DMS114 treated with DMSO at 0.1 percent for 48 hours (cell line): ENCODE measurements around the gene RESF1.
"Not testable (repeated sequence)": the region's sequence is repeated elsewhere in the genome, so short reads cannot be mapped to it uniquely, and the experiment has no call there.

Experiments
- DNase-seq: peaks from one replicate; lab custom pipeline; 2025; ENCODE audit not compliant: unreplicated experiment; lab: John Stamatoyannopoulos, UW

The RESF1 gene, protein sequence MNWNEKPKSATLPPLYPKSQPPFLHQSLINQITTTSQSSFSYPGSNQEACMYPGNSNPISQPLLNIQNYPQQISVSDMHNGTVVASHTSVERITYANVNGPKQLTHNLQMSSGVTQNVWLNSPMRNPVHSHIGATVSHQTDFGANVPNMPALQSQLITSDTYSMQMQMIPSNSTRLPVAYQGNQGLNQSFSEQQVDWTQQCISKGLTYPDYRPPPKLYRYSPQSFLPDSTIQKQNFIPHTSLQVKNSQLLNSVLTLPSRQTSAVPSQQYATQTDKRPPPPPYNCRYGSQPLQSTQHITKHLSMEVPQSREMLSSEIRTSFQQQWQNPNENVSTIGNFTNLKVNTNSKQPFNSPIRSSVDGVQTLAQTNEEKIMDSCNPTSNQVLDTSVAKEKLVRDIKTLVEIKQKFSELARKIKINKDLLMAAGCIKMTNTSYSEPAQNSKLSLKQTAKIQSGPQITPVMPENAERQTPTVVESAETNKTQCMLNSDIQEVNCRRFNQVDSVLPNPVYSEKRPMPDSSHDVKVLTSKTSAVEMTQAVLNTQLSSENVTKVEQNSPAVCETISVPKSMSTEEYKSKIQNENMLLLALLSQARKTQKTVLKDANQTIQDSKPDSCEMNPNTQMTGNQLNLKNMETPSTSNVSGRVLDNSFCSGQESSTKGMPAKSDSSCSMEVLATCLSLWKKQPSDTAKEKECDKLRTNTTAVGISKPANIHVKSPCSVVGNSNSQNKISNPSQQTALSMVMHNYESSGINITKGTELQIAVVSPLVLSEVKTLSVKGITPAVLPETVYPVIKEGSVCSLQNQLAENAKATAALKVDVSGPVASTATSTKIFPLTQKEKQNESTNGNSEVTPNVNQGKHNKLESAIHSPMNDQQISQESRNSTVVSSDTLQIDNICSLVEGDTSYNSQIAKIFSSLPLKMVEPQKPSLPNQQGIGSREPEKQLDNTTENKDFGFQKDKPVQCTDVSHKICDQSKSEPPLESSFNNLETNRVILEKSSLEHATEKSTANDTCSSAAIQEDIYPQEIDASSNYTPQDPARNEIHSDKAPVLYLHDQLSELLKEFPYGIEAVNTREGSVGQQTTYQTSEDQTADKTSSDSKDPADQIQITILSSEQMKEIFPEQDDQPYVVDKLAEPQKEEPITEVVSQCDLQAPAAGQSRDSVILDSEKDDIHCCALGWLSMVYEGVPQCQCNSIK (N-terminal part only)

DNA sequence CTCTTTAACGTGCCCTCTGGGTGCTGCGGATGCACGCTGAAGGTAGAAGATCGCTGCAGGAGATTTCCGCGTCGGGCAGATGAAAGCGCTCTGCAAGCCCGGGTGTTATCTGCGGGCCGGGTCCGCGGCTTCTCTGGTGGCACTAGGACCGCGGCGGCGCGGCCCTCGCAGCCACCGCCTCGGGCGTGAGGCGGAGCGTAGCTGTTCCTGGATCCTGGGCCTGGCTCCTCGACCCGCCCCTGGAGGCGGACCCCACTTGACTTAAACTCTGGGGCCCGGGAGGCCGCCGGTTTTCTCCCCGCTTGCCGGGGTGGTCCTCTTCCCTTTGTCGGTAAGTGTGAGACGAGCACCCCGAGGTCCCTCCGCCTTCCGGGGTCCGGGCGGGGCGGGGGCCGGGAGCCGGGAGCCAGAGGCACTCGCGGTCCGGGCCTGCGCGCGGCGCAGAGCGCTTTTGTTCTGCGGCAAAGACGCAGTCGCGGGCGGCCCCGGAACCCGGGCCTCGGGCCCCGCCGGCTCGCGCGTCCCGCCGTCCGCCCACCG, at the start of gene RESF1:
RESF1 (plus strand) TSS at position 255 of the 540 bp plus-strand sequence. CDS start 21,541 bp downstream, outside the sequence.
- DNase-seq: peak; percentile 79

DNA sequence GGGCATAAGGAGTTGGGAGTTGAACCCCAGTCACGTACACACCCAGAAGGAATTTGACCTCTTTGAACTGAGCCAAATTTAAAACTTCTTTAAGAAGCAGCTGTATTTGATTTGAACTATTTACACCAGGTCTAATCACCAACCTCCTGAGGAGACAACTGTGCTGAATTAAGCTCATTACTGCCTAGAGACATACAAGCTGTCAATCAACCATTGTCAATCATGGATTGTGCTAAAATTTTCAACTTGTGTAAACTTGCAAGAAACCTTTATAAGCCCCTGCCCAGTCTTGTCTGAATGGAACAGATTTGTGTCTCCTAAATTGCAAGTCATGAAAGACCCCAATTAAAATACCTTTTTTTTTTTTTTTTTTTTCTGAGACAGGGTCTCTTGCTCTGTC, 44.3 kb upstream of the RESF1 start:
- no peak for DNase-seq

DNA sequence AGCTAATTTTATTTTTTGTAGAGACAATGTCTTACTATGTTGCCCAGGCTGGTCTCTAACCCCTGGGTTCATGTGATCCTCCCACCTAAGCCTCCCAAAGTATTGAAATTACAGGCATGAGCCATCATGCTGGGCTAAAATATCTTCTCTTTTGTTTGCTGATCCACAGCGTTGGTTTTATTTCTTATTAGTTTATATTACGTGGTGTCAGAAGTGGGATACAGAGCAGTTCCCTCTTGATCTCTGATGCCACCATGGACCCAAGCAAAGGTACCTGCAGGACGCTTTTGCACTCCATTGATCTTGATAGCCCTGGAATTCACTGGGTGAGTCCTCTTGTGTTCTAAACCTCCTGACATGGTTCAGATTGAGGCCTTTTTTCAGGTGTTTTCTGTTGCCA, 43.8 kb upstream of the RESF1 start:
- DNase-seq: no peak

DNA sequence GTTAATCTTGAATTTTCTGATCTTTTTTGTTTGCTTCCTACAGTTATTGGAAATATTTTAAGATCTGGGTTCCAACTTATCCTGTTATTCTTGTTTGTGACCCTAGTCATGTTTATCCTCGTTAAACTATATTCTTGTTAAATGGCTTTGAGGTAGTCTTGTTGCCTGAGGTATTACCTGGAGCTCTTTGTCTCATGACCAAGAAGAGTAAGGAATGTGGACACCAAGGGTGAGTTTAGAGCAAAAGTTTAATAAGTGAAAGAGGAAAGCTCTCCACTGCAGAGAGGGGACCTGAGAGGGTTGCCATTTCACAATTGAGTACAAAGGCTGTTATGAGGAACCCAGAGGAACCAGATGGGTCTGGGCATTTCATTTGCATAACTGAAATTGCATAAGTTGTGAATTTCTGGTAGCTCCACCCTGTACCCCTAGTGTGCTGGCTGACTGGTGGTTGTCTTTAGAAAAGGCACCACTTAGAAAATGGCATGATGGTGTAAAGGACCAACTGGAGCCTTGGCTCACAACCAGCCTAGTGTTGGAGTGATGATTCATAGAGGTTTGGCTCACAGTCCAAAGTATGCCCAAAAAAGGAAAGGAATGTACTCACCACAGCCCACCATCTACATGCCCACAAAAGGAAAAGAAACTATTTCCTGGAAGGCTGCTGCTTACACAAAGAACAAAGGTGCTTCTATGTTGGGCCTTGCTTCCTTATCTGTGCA, 36.7 kb upstream of the RESF1 start:
- DNase-seq: no peak

DNA sequence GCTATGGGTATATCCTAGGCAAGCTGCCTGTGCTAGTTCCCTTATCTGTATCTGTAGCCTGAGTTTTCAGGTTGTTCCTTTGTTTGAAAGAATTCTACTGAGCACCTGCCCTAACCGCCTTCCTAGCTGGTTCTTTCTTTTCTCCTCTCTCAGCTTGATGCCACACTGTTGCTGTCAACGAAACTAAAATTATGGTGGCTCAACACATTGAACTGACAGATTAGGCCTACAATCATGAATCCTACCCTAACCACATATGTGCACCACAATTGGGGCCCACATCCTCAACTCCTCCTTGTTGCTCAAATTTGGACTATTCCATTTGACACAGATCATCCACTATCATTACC, 36.2 kb upstream of the RESF1 start:
- DNase-seq: no peak

DNA sequence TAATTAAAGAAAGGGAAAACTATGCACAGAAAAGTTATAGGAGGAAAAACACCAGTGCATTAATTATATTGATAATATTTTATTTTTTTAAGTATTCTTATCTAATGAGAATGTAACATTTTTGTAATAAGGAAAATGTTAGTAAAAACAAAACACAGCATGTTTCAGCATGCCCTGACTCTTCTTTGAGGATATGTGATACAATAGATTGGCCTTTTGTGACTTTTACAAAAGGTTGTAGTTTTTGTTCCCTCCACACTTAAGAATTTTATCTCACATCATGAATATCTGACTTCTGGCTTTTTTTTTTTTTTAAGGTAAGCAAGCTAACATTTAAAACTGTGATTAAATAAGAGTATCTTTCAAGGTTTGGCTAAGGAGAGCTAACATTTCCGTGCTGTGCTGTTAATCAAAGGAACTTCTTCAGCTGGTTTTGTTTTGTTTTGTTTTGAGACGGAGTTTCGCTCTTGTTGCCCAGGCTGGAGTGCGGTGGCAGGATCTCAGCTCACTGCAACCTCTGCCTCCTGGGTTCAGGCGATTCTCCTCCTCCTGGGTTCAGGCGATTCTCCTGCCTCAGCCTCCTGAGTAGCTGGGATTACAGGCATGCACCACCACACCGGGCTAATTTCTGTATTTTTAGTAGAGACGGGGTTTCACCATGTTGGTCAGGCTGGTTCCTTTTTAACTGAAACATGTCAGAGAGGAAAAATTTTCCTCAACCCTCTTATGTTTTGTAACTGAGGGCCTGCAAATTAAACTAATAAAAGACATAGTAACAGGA, 30.8 kb upstream of the RESF1 start:
- DNase-seq: no peak

DNA sequence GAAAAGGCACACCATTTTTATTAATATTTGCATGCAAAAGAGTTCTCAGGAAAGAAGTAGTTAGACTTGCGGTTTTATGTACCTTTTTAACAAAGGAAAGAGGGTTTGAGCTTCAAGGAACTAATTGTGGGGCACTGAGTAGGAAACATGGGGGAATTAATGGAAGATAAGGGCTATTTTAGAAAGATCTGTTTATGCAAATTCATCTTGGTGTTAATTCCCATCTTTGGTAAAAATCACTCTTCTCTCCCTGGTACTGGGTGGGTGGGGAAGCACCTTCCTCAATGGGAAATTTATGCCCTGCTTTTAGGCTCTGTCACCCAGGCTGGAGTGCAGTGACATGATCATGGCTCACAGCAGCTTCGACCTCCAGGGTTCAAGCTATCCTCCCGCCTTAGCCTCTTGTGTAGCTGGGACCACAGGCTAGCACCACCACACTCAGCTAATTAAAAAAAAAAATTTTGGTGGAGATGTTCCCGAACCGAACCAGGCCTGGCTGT, 30.1 kb upstream of the RESF1 start:
- DNase-seq: no peak

DNA sequence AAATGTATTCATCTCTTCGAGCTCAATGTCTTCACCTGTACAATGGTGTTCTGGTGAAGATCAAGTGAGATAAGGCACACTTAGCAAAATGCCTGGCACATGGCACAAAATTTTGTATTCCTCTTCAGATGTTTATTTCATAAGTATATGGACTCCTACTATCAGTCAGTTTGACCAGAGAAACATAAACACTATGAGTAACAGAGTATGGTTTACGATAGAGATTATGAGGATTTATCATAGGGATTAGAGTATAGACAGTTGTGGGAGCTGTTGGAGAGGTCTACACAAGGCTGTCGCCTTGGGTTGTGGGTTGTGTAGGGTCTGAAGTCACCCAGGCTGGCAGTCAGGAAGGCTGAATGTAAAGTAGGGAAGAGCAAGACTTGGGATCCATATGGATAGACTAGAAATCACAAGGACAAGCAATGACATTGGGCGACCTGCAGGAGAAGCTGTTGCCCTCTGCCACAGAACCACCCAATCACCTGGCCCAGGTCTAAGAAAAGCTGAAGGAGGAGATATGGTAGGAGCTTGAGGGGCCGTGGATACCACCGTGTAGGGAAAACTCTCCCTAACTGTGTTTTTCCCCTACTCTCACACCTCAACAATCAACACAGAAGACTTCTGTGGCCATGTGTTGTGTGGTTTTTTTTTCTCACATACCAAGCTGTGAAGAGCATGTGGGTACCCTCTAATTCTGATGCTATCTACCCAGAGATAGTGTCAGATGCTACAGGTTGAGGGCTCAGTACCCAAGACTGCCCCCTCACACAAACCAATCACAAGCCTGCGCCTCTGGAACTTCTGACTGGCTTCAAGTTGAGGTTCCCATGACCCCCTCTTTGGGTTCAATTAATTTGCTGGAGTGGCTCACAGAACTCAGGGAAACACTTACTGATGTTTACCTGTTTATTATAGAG, 27.2 kb upstream of the RESF1 start:
- no peak for DNase-seq

DNA sequence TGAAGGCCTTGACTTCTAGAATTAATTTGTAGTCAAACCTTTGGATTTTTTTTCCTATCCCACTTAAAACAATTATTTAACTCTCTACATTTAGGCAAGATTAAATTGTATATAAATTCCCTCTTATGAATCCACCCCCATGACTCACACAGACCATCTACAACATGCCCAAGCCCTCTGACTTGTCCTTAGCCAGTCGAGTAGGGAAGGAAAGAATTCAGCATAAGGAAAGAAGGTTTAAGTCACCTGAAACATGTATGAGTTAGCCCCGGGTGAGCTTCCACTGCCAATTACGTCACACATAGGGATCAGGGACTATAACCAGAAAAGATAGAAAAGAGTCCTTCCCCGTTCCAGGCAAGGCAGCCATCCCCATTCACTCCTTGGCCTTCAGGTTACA, 14.9 kb upstream of the RESF1 start:
- DNase-seq: no peak

DNA sequence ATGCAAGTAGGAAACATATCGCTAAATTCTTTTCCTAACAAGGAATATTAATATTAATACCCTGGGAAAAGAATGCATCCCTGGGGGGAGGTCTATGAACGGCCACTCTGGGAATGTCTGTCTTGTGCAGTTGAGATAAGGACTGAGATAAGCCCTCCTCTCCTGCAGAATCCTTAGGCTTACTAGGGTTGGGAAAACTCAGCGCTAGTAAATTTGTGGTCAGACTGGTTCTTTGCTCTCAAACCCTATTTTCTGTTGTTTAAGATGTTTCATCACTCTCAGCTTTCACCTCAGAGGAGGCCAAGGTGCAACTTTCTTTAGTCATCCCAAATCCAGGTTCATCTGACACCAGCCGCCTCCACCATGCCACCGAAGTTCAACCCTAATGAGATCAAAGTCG, 11.2 kb upstream of the RESF1 start:
- no peak for DNase-seq

DNA sequence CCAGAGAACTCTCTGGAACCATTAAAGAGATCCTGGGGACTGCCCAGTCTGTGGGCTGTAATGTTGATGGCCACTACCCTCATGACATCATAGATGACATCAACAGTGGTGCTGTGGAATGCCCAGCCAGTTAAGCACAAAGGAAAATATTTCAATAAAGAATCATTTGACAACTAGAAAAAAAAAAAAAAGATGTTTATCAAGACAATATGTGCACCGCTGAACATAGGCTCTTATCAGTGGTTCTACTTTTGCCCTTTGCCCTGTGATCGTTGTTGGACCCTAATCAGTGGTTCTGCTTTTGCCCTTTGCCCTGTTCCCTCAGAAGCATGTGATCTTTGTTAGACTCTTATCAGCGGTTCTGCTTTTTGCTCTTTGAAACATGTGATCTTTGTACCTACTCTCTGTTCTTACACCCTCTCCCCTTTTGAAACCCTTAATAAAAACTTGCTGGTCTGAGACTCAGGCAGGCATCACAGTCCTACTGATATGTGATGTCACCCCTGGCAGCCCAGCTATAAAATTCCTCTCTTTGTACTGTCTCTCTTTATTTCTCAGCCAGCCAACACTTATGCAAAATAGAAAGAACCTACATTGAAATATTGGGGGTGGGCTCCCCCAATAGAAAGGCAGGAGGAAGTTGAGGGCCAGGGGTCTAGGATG, 10.4 kb upstream of the RESF1 start:
- DNase-seq: not testable (repeated sequence)

DNA sequence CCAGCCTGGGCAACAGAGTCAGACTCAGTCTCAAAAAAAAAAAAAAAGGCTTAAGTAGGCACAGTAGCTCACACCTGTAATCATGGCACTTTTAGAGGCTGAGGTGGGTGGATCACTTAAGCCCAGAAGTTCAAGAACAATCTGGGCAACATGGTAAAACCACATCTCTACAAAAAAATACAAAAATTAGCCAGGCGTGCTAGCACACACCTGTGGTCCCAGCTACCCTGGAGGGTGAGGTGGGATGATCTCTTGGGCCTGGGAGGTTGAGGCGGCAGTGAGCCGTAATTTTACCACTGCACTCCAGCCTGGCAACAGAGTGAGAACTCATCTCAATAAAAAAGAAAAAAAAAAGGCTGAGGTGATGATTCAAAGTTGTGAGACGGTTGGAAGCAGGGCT, 9.1 kb upstream of the RESF1 start:
- DNase-seq: no peak

DNA sequence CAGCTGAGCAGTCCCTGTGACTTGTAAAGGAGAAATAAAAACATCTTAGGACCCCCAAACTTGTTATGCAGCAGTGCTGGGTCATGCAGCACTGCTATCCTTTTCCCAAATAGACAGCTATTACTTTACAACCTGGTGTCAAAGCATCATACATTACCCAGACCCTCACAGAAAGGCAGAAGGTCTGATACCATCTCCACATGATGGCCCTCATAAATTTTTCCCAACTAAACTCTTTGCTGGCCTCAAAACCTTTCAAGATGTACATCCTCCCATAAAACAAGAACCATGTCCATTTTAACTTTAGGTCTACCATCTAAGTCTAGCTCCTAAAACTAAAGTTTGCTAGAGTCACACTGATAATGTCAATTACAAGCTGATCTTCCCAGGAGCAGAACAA, 8.7 kb upstream of the RESF1 start:
- DNase-seq: no peak

DNA sequence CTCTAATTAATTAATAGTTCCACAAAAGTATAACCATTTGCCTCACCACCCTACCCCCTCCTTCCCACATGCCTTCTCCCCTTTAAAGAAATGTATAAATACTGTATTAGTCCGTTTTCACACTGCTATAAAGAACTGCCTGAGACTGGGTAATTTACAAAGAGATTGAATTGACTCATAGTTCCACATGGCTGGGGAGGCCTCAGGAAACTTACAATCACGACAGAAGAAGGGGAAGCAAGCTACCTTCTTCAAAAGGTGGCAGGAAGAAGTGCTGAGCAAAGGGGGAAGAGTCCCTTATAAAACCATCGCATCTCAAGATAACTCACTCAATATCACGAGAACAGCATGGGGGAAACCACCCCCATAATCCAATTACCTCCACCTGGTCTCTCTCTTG, 8.2 kb upstream of the RESF1 start:
- DNase-seq: no peak

DNA sequence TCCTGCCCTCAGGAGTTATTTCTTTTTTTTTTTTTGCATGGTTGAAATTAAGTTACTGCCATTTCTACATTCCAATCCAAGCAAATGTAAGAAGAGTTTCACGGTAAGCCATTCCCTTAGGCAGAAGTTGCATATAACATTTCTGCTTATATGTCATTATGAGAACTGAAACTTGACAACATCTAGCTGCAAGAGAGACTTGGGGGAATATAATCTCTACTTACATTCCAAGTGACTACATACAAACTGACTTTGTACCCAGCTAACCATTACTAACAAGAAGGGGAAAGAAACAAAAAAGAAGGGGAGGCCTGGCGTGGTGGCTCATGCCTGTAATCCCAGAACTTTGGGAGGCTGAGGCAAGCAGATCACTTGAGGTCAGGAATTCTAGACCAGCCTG, 7.3 kb upstream of the RESF1 start:
- no peak for DNase-seq

DNA sequence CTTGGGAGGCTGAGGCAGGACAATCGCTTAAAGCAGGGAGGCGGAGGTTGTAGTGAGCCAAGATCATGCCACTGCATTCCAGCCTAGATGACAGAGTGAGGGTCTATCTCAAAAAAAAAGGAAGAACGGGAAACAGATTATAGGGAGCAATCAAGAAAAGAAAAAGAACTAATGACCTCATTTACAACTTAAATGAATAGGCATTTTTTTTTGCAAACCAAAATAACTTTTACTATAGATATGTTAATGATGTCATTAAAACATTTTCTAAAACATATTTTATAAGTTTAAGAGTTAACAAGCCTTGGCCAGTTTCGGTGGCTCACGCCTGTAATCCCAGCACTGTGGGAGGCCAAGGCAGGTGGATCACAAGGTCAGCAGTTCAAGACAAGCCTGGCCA, 6.8 kb upstream of the RESF1 start:
- DNase-seq: no peak

DNA sequence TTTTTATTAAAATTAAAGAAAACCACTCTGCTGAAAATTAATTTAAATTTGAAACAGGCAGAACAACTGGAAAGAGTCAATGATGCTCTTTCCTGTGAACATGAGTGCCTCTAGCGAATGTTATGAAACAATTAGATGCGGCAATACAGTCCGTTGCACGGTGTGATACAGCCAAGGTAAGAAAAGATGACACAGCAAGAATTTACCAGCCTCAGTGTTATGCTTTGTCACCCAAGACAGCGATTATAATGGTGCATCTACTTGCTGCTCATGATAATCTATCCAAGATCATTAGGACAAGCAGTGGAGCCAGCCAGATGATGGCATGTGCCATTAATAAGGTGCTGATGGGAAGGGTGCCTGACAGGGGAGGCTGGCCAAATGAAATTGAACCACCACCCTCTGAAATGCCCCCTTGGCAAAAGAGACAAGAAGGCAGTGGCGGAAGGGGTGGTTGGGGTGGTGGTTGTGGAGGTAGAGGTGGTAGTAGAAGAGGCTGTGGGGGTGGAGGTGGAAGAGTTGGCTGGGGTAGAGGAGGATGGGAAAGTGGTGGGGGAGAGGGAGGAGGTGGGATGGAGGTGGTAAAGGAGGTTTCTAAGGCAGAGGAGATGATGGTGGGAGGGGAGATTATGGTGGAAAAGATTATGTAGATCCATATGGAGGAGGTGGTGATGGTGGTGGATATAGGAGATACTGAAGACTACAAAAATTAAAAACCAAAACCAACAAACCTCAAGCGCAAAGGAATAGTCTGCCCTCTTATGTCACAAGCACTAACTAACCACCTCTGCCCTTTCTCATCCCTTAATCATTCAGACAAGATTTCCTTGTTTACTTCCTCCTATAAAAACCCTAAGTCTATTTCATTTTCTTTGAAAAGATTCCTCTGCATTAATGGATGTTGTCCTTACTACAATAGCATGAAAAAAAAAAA, 4.0 kb upstream of the RESF1 start:
- DNase-seq: no peak
